GM19328 (cell line): ENCODE measurements around the gene PRKN.
"Not testable (repeated sequence)": the region's sequence is repeated elsewhere in the genome, so short reads cannot be mapped to it uniquely, and the experiment has no call there.

Experiments
- ATAC-seq: cut with Tn5 transposase; IDR thresholded peaks from one replicate; pipeline ENCODE4 v1.9.1; 2021; ENCODE audit warnings: mild to moderate bottlenecking, moderate library complexity; ENCODE audit not compliant: unreplicated experiment

PRKN gene

GRCh38 chr6:162546905-162547304 lies 180.7 kb downstream of the PRKN start:
- no peak for ATAC-seq

GRCh38 chr6:162543221-162543620 lies 184.3 kb downstream of the PRKN start:
- ATAC-seq, result no peak

DNA sequence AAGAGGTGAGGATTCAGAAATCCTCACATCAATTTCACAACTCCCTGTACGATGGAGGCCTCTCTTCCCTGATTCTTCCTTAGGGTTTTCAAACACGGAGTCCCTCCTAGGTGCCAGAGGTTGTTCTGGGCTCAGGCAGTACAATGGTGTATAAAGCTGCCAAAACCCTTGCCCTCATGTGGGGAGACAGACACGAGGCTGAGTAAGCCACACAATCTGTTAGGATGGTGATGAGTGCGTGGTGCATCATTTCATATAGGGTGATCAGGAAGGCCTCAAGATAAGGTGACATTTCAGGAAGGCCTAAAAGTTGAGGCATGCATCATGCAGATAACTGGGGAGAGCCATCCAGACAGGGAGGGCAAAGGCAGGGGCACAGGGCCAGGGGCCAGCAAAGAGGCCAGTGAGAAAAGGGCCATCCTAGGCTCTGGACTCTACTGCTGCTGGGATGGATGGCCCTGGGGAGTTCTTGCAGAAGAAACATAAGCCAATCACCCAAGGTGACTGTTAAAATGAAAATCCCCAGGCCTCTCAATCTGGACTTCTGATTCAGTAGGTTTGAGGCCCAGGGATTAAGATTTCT lies 186.5 kb downstream of the PRKN start:
- no peak for ATAC-seq

GRCh38 chr6:162539321-162539720 lies 188.2 kb downstream of the PRKN start:
- ATAC-seq, result no peak

DNA sequence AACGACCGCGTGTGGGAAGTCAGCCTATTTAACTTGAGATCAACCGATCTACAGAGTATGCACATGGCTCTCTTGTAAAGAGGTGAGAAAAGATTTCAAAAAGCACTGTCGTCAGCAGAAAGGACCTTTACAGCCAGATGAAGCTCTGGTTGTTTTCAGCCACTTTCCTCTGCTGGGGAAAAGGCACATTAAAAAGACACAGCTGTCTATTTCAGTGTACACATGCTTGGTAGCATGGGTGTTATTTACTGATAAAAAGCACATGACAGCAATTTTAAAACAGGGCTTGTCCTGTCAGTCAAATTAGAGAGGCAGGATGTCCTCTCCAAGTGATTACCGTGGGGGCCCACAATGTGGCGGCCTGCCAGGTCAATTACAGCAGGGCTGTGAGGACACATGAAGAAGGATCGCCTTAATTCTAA lies 188.9 kb downstream of the PRKN start:
- no peak for ATAC-seq

- no peak for ATAC-seq
These were observed 194.6 kb downstream of the PRKN start for GRCh38 chr6:162533009-162533400.

- no peak for ATAC-seq
These were observed 195.1 kb downstream of the PRKN start for GRCh38 chr6:162532283-162533008.

DNA sequence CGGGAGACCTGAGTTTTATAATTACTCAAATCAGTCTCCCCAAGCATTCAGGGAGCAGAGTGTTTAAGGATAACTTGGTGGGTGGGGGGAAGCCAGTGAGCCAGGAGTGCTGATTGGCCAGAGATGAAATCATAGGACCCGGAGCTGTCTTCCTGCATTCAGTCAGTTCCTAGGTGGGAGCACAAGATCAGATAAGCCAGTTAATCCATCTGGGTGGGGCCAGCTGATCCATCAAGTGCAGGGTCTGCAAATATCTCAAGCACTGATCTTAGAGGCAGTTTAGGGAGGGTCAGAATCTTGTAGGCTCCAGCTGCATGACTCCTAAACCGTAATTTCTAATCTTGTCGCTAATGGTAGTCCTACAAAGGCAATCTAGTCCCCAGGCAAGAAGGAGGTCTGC lies 196.2 kb downstream of the PRKN start:
- ATAC-seq, result not testable (repeated sequence)

DNA sequence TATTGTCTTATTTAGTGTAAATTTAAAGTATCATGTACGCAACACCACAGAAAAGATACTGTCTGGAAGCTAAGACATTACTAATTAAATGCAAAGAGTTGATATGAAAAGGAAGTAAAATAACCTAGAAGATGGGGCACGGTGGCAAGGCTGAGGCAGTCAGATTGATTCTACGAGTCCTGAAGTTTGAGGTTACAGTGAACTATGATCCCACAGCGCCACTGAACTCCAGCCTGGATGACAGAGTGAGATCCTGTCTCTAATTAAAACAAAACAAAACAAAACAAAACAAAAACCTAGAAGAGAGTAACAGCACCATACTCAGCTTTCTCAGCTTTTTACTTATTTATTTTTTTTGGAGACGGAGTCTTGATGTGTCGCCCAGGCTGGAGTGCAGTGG lies 199.0 kb downstream of the PRKN start:
- no peak for ATAC-seq

GRCh38 chr6:162526960-162527359 lies 200.6 kb downstream of the PRKN start:
- ATAC-seq, result no peak

DNA sequence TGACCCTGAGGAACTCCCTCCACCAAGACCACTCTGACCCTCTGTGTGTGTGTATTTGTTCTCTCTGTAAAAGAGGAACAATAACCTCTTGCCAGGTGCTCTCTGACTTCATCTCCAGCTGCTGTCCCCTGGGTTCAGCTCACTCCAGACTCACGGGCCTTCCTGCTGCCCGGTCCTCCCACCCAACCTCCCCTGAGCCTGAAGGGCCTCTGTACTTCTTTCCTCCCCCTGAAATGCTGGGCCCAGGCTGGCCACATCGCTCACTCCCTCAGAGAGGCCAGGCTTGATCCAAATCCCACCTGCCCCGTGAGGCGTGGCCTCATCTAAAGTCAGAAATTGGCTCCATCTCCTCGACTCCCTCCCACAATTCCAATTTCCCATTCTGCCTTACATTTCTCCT lies 202.4 kb downstream of the PRKN start:
- no peak for ATAC-seq

- ATAC-seq, result no peak
These were observed 214.8 kb downstream of the PRKN start for GRCh38 chr6:162512744-162513143.

GRCh38 chr6:162497389-162497788 lies 230.2 kb downstream of the PRKN start:
- ATAC-seq, result no peak

- no peak for ATAC-seq
These were observed 233.6 kb downstream of the PRKN start for GRCh38 chr6:162493917-162494316.

- ATAC-seq, result no peak
These were observed 235.9 kb downstream of the PRKN start for GRCh38 chr6:162491637-162492036.

DNA sequence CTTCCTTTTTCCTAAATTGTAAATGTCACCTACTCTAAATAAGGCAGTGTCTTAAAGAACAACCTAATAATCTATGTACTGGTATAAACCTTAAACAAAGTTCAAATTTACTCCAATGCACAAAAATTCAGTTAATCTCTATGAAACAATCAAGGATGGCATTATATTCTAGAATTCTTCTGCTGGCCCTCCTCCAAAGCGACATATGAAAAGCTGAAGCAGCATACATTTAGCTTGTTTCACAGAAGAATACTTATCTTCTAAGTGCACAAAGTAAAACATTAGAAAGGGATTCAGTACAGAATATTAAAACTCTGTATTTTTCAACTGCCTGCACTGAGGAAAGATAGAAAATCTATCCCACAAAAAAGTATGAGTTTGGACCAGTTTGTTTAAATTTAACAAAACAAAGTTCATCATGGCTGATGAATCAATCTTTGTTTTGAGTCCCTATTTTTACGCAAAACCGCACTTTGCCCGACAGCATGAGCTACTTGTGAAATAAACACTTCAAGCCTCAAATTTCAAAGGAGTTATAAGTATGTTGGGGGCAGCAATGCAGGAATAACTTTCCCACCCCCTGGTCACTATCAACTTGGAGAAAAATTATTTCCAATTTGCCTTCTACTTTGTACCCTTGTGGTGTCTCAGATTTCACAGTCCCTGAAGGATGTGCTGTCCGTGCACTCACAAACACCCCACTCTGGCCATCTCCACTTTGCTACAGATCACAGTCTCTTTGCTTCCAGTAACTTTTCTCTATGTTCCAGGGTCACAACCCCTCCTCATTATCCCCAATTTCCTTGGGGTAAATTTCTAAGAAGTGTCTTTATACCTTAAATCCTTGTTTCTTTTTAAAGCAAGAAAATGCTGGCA lies 238.2 kb downstream of the PRKN start:
- no peak for ATAC-seq

- no peak for ATAC-seq
These were observed 239.1 kb downstream of the PRKN start for GRCh38 chr6:162488444-162488843.

DNA sequence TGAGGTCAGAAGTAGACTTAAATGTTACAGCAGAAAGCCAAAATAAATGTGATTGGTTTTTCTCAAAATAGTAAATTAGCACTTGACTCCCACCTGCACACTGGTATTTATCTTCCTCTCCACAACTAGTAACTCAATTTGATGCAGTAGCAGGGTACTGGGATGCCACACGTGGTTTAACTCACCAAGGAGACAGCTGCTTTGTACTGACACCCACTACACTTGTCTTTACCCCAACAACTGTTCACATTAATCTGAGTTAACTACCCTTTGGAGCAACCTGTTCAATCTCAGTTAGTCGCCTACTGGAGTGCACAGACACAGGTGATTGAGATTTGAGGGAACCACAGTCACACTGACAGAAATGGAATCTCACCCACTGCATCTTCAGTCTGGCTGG lies 242.1 kb downstream of the PRKN start:
- ATAC-seq, result no peak

- no peak for ATAC-seq
These were observed 245.6 kb downstream of the PRKN start for GRCh38 chr6:162481938-162482337.

DNA sequence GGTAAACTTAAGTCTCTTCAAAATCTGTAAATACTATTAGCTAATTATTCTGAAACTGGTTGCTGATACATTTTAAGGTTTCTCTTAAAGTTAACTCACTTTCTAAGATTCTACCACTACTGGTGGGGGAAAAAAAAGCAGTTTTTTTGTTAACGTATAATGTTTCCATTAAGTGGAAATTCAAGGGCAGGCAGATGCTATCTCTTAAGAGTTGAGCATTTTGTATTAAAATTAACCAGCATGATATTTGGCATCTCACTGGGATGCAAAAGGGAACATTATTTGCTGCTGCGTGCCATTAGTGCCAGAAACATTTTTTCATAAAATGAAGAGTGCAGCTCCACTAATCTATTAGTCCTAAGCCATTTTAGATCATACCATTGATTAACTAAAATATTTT lies 246.2 kb downstream of the PRKN start:
- ATAC-seq, result no peak

DNA sequence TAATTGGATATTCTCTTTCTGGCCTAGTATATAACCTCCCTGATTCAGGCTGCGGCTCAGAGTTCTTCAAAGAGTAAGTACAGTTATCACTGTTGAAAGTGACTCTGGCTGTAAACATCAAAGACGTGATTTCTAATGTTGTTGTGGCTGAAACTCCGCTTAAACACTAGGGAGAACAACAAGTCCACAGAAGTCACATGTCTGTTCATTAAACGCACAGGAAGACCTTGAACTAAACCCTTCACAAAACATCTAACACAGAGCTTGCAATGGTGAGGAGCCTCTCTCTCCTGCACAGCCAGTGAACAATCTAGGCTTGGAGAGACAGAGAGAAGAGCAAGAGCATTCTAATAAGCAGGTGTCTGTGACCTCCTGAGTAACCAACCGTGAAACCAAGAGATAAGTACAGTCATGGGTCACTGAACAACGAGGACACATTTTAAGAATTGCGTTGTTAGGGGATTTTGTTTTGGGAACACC lies 249.3 kb downstream of the PRKN start:
- no peak for ATAC-seq

DNA sequence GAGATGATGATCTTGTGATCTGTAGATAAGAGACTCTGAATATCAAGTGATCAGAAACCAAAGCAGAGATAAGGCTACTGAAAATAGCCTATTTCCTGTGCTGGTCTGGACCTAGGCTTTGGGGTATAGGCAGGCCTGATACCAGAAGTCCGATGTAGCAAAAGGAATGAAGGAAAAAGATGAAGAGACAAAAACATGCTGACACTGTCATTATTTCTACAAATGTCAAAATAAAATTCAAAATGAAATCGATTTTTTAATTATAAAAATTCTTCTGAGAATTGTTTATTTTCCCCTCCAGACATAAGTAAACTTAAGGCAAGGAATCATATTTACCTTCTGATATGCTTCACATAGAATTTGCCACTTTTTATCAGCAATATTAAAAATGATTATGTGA lies 252.8 kb downstream of the PRKN start:
- ATAC-seq, result no peak
